Measurements from ENCODE around the gene LCN1. TPM values are rescaled to one million over a fixed set of nuclear protein-coding genes. Genes with fewer than 3 reads are reported as not detected.

LCN1 gene
- polyA plus RNA-seq, 3 donors, result not detected

GRCh38 chr9:135552698-135553171, 31.5 kb downstream of the LCN1 start:
- H3K4me1 ChIP-seq (ENCODE audit: control insufficient read depth in 1 of 2, insufficient read depth in 2 of 2, low read length in 2 of 2), result no peaks in the 10 kb centered on the region
- TF ChIP-seq CTCF (IDR thresholded peaks at IDR 0.05), result no peak
- DNase-seq, result no peak
- H3K9me3 Mint-ChIP-seq, result peaks cover 0 to 3% (median 0%) of the 10 kb centered on the region in 7 donors
- peaks cover 0 to 5% (median 2%) of the 10 kb centered on the region in 3 donors for H3K27me3 Mint-ChIP-seq (ENCODE audit: low read depth in 3 of 3)
- H3K27ac Mint-ChIP-seq, result no peak overlapping the region
- no peak overlapping the region for H3K4me2 ChIP-seq (replicated peaks; ENCODE audit: extremely low read depth, low read length, poor library complexity, severe bottlenecking)
- no peaks in the 10 kb centered on the region for H3K4me1 Mint-ChIP-seq
- no peak overlapping the region for H2AFZ ChIP-seq (ENCODE audit: insufficient read depth, low read depth, low read length, poor library complexity, severe bottlenecking)
- no peaks in the 10 kb centered on the region for H3K27me3 ChIP-seq (ENCODE audit: control insufficient read depth in 2 of 2, insufficient read depth in 2 of 2, low read length in 2 of 2)
- intact Hi-C loops (cut with micrococcal nuclease), result no loop called here
- no peak overlapping the region for H3K9ac ChIP-seq (ENCODE audit: insufficient read depth, low read length, poor library complexity, severe bottlenecking)
- no peak overlapping the region for H3K27ac ChIP-seq (ENCODE audit: low read depth in 1 of 2, low read length in 2 of 2)
- H3K36me3 ChIP-seq (replicated peaks in 1 of 2; ENCODE audit: control insufficient read depth in 1 of 2, insufficient read depth in 2 of 2, low read length in 2 of 2), result no peaks in the 10 kb centered on the region
- H3K4me3 Mint-ChIP-seq, result no peak overlapping the region
- WGBS (ENCODE audit: insufficient coverage), result 96% methylated on average over 7 of the region's 19 CpGs
- no peaks in the 10 kb centered on the region for H3K79me2 ChIP-seq (ENCODE audit: insufficient read depth, low read length)
- no peaks in the 10 kb centered on the region for H3K9me3 ChIP-seq (replicated peaks in 1 of 2; ENCODE audit: control insufficient read depth in 1 of 2, insufficient read depth in 1 of 2, low read length in 2 of 2)
- no peak overlapping the region for H3K4me3 ChIP-seq (replicated peaks in 1 of 3; ENCODE audit: low read depth in 2 of 3, low read length in 3 of 3)
- no peaks in the 10 kb centered on the region for H3K36me3 Mint-ChIP-seq
- no peaks in the 10 kb centered on the region for H4K20me1 ChIP-seq (ENCODE audit: insufficient read depth, low read length)

- 100% methylated on average over 3 of the region's 4 CpGs for WGBS (ENCODE audit: insufficient coverage)
- Histone ChIP-seq H3K27me3 (ENCODE audit: control insufficient read depth in 2 of 2, insufficient read depth in 2 of 2, low read length in 2 of 2) (no peaks in the 10 kb centered on the region), H3K27ac (ENCODE audit: low read depth in 1 of 2, low read length in 2 of 2) (no peak overlapping the region), H2AFZ (ENCODE audit: insufficient read depth, low read depth, low read length, poor library complexity, severe bottlenecking) (no peak overlapping the region), H3K36me3 (replicated peaks in 1 of 2; ENCODE audit: control insufficient read depth in 1 of 2, insufficient read depth in 2 of 2, low read length in 2 of 2) (no peaks in the 10 kb centered on the region), H4K20me1 (ENCODE audit: insufficient read depth, low read length) (no peaks in the 10 kb centered on the region), H3K4me3 (replicated peaks in 1 of 3; ENCODE audit: low read depth in 2 of 3, low read length in 3 of 3) (no peak overlapping the region), H3K9me3 (replicated peaks in 1 of 2; ENCODE audit: control insufficient read depth in 1 of 2, insufficient read depth in 1 of 2, low read length in 2 of 2) (no peaks in the 10 kb centered on the region), H3K9ac (ENCODE audit: insufficient read depth, low read length, poor library complexity, severe bottlenecking) (no peak overlapping the region), H3K4me2 (replicated peaks; ENCODE audit: extremely low read depth, low read length, poor library complexity, severe bottlenecking) (no peak overlapping the region), H3K79me2 (ENCODE audit: insufficient read depth, low read length) (no peaks in the 10 kb centered on the region), H3K4me1 (ENCODE audit: control insufficient read depth in 1 of 2, insufficient read depth in 2 of 2, low read length in 2 of 2) (no peaks in the 10 kb centered on the region)
- Mint-ChIP-seq H3K27ac (no peak overlapping the region), H3K4me3 (no peak overlapping the region), H3K4me1 (no peaks in the 10 kb centered on the region), H3K27me3 (ENCODE audit: low read depth in 3 of 3) (peaks cover 0 to 11% (median 2%) of the 10 kb centered on the region in 3 donors), H3K36me3 (no peaks in the 10 kb centered on the region), H3K9me3 (peaks cover 0 to 3% (median 0%) of the 10 kb centered on the region in 7 donors)
- no peak for TF ChIP-seq CTCF (IDR thresholded peaks at IDR 0.05)
- no peak for DNase-seq
- intact Hi-C loops (cut with micrococcal nuclease), result no loop called here
These were observed 33.5 kb downstream of the LCN1 start for GRCh38 chr9:135554718-135555117.

Measured in CD14-positive monocyte (primary cell).